ENCODE results near the gene DENND1B. TPM values are rescaled to one million over a fixed set of nuclear protein-coding genes. Genes with fewer than 3 reads are reported as not detected.

DENND1B gene
- total and polyA plus RNA-seq, 2 of the 8 experiments (the other 6 are each of a cell fraction or from before 2014, with no cell fraction given) = 0.74 to 3.3 TPM

DNA sequence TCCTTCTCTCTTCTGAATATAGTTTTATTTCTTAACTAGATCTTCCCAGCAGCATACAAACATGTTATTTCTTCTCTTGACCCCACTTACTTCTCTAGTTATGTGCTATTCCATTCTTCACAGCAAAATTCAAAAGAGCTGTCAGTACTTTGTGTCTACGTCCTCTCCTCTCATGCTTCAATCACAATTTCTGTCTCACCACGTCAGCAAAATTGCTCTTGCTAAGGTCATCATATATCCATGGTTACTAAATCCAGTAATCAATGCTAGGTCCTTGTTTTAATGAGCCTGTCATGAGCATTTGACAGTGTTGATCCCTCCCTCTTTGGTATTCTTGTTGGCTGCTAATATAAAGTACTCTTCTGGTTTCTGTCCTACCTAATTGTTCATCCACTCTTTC lies 214.2 kb downstream of the DENND1B start:
- Histone ChIP-seq H2BK20ac (ENCODE audit: low read length) (no peak overlapping the region), H3K4me1 (replicated peaks in 1 of 4; ENCODE audit: control insufficient read depth in 3 of 4, insufficient read depth in 4 of 4, low read length in 3 of 4) (no peaks in the 10 kb centered on the region), H3K14ac (ENCODE audit: insufficient read length) (no peak overlapping the region), H3K4me2 (ENCODE audit: insufficient read depth in 1 of 2, low read depth in 2 of 2, low read length in 2 of 2) (no peak overlapping the region), H4K8ac (ENCODE audit: extremely low read depth, insufficient read depth, low read length) (no peak overlapping the region), H3K36me3 (ENCODE audit: control insufficient read depth in 2 of 4, insufficient read depth in 4 of 4, low read length in 3 of 4) (no peaks in the 10 kb centered on the region), H3K23me2 (ENCODE audit: low read depth, low read length) (no peaks in the 10 kb centered on the region; the same call in 1 of the 2 replicates), H3K9me3 (ENCODE audit: insufficient read depth in 2 of 2, low read depth in 1 of 2, low read length in 1 of 2) (no peaks in the 10 kb centered on the region), H3K79me2 (ENCODE audit: control insufficient read depth in 1 of 2, insufficient read depth in 2 of 2, low read length in 2 of 2) (no peaks in the 10 kb centered on the region), H3K79me1 (ENCODE audit: low read depth, low read length) (no peaks in the 10 kb centered on the region), H4K91ac (replicated peaks; ENCODE audit: insufficient read length, low read length) (no peak overlapping the region), H2BK12ac (ENCODE audit: low read depth, low read length) (no peak overlapping the region), H3K4me3 (ENCODE audit: extremely low read depth in 1 of 4, insufficient read depth in 2 of 4, low read depth in 3 of 4, low read length in 4 of 4) (no peak overlapping the region), H4K5ac (ENCODE audit: insufficient read length, low read depth, low read length) (no peak overlapping the region), H3K27me3 (replicated peaks in 1 of 4; ENCODE audit: control insufficient read depth in 3 of 4, extremely low read depth in 1 of 4, insufficient read depth in 3 of 4, low read length in 3 of 4) (no peaks in the 10 kb centered on the region), H2BK120ac (replicated peaks; ENCODE audit: low read depth, low read length) (no peak overlapping the region), H4K20me1 (replicated peaks in 1 of 2; ENCODE audit: control insufficient read depth in 1 of 2, insufficient read depth in 2 of 2, low read length in 2 of 2) (no peaks in the 10 kb centered on the region), H2BK15ac (ENCODE audit: low read length) (no peak overlapping the region), H2AK5ac (ENCODE audit: low read depth, low read length) (no peak overlapping the region), H3K4ac (replicated peaks; ENCODE audit: insufficient read length, low read depth, low read length) (no peak overlapping the region), H3K56ac (replicated peaks; ENCODE audit: insufficient read length, low read depth, low read length) (no peak overlapping the region), H3K23ac (ENCODE audit: insufficient read length) (no peak overlapping the region), H3K27ac (ENCODE audit: low read depth, low read length) (no peak overlapping the region), H2AFZ (ENCODE audit: low read length) (no peak overlapping the region), H2BK5ac (ENCODE audit: low read depth, low read length) (no peak overlapping the region), H3K9ac (replicated peaks in 1 of 4; ENCODE audit: extremely low read depth in 1 of 4, low read depth in 3 of 4, low read length in 3 of 4) (no peak overlapping the region), H3K18ac (ENCODE audit: extremely low read depth, low read length) (no peak overlapping the region)
- TF ChIP-seq ASH2L (IDR thresholded peaks at IDR 0.05; ENCODE audit: low read length) (no peak), RFX5 (IDR thresholded peaks at IDR 0.05; ENCODE audit: borderline replicate concordance, low read depth, low read length) (no peak), SIN3A (conservative IDR thresholded peaks at IDR 0.05 in 1 of 2, IDR thresholded peaks at IDR 0.05 in 1 of 2; ENCODE audit: low read depth in 1 of 2, low read length in 2 of 2) (no peak), CHD2 (IDR thresholded peaks at IDR 0.05; ENCODE audit: low read length) (no peak), CBX8 (IDR thresholded peaks at IDR 0.05; ENCODE audit: borderline replicate concordance, low read depth, low read length) (no peak)
- TF ChIP-seq, protein P1, sequence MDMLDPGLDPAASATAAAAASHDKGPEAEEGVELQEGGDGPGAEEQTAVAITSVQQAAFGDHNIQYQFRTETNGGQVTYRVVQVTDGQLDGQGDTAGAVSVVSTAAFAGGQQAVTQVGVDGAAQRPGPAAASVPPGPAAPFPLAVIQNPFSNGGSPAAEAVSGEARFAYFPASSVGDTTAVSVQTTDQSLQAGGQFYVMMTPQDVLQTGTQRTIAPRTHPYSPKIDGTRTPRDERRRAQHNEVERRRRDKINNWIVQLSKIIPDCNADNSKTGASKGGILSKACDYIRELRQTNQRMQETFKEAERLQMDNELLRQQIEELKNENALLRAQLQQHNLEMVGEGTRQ (IDR thresholded peaks at IDR 0.05; ENCODE audit: low read length) = no peak
- DNase-seq (ENCODE audit: low read depth in 1 of 2, low spot score in 2 of 2) (no peak), FAIRE-seq (no peak)
- POLR2A ChIA-PET (ENCODE audit: partially characterized antibody) = no interaction called here
- 87% methylated on average over 2 of the region's 2 CpGs; no CpG with 5 or more reads in 1 of the 2 experiments for WGBS, 2 experiments (ENCODE audit: extremely low coverage in 1 of 2, insufficient coverage in 1 of 2, insufficient read length in 1 of 2, insufficient replicate concordance in 2 of 2, low coverage in 1 of 2, low lambda C conversion rate in 2 of 2, missing lambda C conversion rate in 1 of 2)
- CTCF ChIA-PET (ENCODE audit: partially characterized antibody) = no interaction called here

Measured in H1 (cell line).